HG03442 (cell line): Measurements from ENCODE around the gene SPINK7.

Source experiments
- ATAC-seq: cut with Tn5 transposase; IDR thresholded peaks from one replicate; pipeline ENCODE4 v1.9.1; 2021; ENCODE audit warnings: mild to moderate bottlenecking, moderate library complexity; ENCODE audit not compliant: unreplicated experiment

The SPINK7 gene

GRCh38 chr5:148343603-148344487 is 31.6 kb downstream of the SPINK7 start:
- no peak for ATAC-seq

DNA sequence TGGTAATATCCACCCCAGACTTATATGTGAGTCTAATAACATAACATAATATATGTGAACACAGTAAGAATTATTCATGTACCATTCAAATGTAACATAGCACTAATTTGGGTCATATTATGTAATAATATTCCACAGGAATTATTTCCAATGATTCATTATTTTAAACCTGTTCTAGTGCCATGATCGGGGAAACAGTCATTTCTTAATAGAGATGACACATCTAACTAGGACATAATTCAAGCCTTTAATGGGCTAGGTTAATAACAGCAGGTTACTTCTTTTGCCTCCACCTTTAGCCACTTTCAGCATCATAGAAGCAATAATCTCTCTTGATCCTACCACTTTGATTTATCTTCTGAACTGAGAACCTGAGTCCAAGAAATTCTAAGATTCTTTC is 35.5 kb downstream of the SPINK7 start:
- no peak for ATAC-seq

DNA sequence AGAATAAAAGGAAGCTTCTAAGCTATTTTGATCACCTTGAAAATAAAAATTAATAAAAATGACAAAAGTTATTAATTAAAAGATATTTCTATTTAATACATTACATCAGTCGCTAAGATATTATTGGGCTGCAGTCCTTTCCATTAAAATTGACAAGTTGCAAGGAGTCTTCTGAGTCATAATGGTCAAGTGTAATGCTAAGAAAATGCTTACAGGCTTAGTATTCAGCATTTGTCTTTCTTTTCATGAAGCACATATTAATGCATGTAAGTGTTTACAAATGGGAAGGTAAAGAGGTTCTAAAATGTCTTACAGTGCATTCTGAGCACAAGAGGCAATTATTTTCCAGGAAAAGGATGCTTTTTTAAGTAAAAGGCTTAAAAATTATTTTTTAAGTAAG is 40.5 kb downstream of the SPINK7 start:
- no peak for ATAC-seq

- no peak for ATAC-seq
Measured at GRCh38 chr5:148353634-148354033, 41.4 kb downstream of the SPINK7 start.

DNA sequence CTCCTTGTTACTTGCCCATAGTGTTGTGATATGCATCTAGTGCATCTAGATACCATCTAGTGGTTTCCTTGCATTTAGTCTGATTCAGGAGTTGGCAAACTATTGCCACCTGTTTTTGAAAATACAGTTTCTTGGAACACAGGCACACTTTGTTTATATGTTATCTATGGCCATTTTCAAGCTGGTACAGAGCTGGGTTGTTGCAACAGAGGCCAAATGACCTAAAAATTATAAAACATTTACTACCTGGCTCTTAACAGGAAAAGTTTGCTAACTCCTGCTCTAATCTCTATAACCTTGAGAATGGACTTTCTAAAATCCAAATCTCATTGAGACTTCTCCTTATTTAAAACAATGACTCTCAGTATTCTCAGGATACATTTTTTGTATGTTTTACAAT is 52.1 kb downstream of the SPINK7 start:
- no peak for ATAC-seq
